ENCODE data around the gene STXBP5. TPM values are rescaled to one million over a fixed set of nuclear protein-coding genes. Genes with fewer than 3 reads are reported as not detected.

Gene STXBP5
- total RNA-seq, 3 donors from 2014 or later (not counting 1 experiment from before 2014, with no cell fraction given): 22.9 to 43.9 (median 35.9) TPM

GRCh38 chr6:147214248-147215227 is 10.3 kb downstream of the STXBP5 start:
- Histone ChIP-seq H3K9me3 (ENCODE audit: control insufficient read depth, insufficient read depth, low read length) (no peaks in the 10 kb centered on the region), H3K4me3 (ENCODE audit: low read length) (no peak overlapping the region), H3K27ac (ENCODE audit: low read length) (no peak overlapping the region), H3K27me3 (ENCODE audit: control insufficient read depth, insufficient read depth, low read length) (no peaks in the 10 kb centered on the region), H3K4me1 (ENCODE audit: control insufficient read depth, insufficient read depth, low read length) (no peaks in the 10 kb centered on the region), H3K36me3 (ENCODE audit: control insufficient read depth, insufficient read depth, low read length) (no peaks in the 10 kb centered on the region)
- WGBS (ENCODE audit: insufficient coverage): 100% methylated on average over 1 of the region's 6 CpGs
- intact Hi-C loops (cut with micrococcal nuclease): no loop called here
- Mint-ChIP-seq H3K27ac (no peak overlapping the region), H3K4me3 (no peak overlapping the region), H3K9me3 (no peaks in the 10 kb centered on the region), H3K36me3 (no peaks in the 10 kb centered on the region), H3K27me3 (ENCODE audit: low read depth in 2 of 2) (no peaks in the 10 kb centered on the region), H3K4me1 (peaks cover 14 to 21% of the 10 kb centered on the region in 2 donors)
- no peak for DNase-seq
- TF ChIP-seq, protein P1, sequence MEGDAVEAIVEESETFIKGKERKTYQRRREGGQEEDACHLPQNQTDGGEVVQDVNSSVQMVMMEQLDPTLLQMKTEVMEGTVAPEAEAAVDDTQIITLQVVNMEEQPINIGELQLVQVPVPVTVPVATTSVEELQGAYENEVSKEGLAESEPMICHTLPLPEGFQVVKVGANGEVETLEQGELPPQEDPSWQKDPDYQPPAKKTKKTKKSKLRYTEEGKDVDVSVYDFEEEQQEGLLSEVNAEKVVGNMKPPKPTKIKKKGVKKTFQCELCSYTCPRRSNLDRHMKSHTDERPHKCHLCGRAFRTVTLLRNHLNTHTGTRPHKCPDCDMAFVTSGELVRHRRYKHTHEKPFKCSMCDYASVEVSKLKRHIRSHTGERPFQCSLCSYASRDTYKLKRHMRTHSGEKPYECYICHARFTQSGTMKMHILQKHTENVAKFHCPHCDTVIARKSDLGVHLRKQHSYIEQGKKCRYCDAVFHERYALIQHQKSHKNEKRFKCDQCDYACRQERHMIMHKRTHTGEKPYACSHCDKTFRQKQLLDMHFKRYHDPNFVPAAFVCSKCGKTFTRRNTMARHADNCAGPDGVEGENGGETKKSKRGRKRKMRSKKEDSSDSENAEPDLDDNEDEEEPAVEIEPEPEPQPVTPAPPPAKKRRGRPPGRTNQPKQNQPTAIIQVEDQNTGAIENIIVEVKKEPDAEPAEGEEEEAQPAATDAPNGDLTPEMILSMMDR (IDR thresholded peaks at IDR 0.05): no peak
- ATAC-seq: no peak

DNA sequence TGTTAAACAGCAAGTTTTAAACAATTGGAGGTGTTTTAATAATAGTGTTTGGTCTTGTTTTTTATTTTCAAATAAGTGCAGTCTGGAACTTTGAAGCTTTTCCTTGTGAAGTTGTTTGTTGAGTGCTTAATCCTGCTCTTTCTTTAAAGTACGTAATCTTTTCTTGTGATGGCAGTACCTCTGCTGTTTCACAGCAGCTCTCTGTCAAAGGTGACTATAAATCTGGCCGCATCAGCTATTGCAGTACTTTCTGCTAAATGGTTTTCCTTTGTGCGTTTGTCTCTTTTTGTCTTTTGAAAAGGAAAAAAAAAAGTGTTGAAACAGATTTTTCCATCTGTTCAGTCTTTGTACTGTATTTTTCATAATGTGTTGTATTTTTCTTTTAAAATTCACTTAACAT is 12.7 kb downstream of the STXBP5 start:
- no peak for ATAC-seq
- no peak overlapping the region for H3K4me3 Mint-ChIP-seq

DNA sequence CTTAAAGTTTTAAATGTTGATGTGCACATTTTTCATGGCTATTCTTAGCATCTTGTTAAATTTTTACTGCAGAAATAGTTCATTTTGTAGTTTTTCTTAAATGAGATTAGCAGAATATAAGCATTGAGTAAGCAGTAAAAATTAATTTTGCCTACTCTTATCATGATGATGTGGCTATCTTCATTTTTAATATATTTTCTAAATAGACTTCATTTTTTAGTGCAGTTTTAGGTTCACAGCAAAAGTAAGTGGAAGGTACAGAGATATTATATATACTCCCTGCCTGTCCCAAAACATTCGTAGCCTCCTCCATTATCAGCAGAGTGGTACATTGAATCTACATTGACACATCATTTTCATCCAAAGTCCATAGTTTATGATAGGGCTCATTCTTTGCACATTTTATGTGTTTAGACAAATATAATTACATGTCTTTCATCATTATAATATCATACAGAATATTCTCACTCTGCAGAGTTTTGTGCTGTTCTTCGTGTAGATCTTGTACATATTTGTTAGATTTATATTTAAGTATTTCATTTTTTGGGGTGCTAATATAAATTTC is 13.7 kb downstream of the STXBP5 start:
- TF ChIP-seq, protein P1 (IDR thresholded peaks at IDR 0.05): no peak
- Histone ChIP-seq H3K27ac (ENCODE audit: low read length) (no peak overlapping the region), H3K27me3 (ENCODE audit: control insufficient read depth, insufficient read depth, low read length) (no peaks in the 10 kb centered on the region), H3K4me3 (ENCODE audit: low read length) (no peak overlapping the region), H3K9me3 (ENCODE audit: control insufficient read depth, insufficient read depth, low read length) (no peaks in the 10 kb centered on the region), H3K4me1 (ENCODE audit: control insufficient read depth, insufficient read depth, low read length) (no peaks in the 10 kb centered on the region), H3K36me3 (ENCODE audit: control insufficient read depth, insufficient read depth, low read length) (no peaks in the 10 kb centered on the region)
- H3K4me3 Mint-ChIP-seq: no peak overlapping the region
- no CpG with 5 or more reads among the region's 2 CpGs for WGBS (ENCODE audit: insufficient coverage)
- no peak overlapping the region for H3K27ac Mint-ChIP-seq
- no peaks in the 10 kb centered on the region for H3K27me3 Mint-ChIP-seq (ENCODE audit: low read depth in 2 of 2)
- DNase-seq (no peak), ATAC-seq (no peak)
- H3K4me1 Mint-ChIP-seq: peaks cover 32 to 34% of the 10 kb centered on the region in 2 donors
- no peaks in the 10 kb centered on the region for H3K9me3 Mint-ChIP-seq
- intact Hi-C loops (cut with micrococcal nuclease): no loop called here
- peaks cover 5% of the 10 kb centered on the region for H3K36me3 Mint-ChIP-seq

More for the DNA sequence above, 12.7 kb downstream of the STXBP5 start:
- Mint-ChIP-seq H3K36me3 (peaks cover 5% of the 10 kb centered on the region), H3K27ac (no peak overlapping the region), H3K9me3 (no peaks in the 10 kb centered on the region), H3K27me3 (ENCODE audit: low read depth in 2 of 2) (no peaks in the 10 kb centered on the region), H3K4me1 (peaks cover 22 to 32% of the 10 kb centered on the region in 2 donors)
- DNase-seq: no peak
- TF ChIP-seq, protein P1 (IDR thresholded peaks at IDR 0.05): no peak
- H3K4me3 ChIP-seq (ENCODE audit: low read length): no peak overlapping the region
- 98% methylated on average over 2 of the region's 3 CpGs for WGBS (ENCODE audit: insufficient coverage)
- intact Hi-C loops (cut with micrococcal nuclease): no loop called here
- H3K36me3 ChIP-seq (ENCODE audit: control insufficient read depth, insufficient read depth, low read length): no peaks in the 10 kb centered on the region
- no peaks in the 10 kb centered on the region for H3K9me3 ChIP-seq (ENCODE audit: control insufficient read depth, insufficient read depth, low read length)
- H3K4me1 ChIP-seq (ENCODE audit: control insufficient read depth, insufficient read depth, low read length): no peaks in the 10 kb centered on the region
- H3K27me3 ChIP-seq (ENCODE audit: control insufficient read depth, insufficient read depth, low read length): no peaks in the 10 kb centered on the region
- no peak overlapping the region for H3K27ac ChIP-seq (ENCODE audit: low read length)
